HG03565 (cell line): ENCODE measurements around the gene RNF213.

Experiments used
- ATAC-seq: cut with Tn5 transposase; IDR thresholded peaks from one replicate; pipeline ENCODE4 v1.9.1; 2021; ENCODE audit warnings: mild to moderate bottlenecking, moderate library complexity; ENCODE audit not compliant: unreplicated experiment

Gene RNF213

DNA sequence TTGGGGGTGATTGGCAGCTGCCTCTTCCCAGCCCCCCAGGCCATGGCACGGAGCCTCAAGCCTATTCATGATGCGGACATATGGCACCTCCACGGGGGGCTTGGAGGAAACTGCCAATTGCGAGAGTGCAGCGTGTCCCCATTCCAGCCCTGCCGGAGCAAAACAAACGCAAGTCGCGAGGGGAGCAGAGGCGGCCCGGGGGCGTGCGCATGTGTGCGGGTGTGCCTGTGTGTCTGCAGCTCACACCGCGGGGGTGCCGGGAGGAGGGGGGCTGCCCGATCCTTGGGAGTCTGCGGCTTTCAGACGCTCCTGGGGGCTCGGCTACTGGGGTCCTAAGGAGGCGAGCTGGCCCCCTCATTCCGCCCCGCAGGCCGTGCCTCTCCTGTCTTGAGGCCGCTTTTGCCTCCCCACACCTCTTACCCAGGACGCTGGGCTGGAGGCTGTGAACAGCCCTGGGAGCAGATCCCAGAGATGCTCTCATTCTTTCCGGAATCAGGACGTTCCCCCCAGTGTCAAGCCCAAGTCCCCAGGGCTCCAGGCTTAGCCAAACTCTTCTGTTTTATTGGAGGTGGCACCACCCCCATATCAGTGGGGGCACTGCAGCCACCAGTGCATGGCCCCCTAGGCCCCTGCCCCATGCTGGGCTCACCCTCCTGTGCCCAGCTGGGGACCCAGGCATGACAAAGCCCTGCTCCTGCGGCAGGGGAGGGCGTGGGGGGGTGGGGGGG lies 183.4 kb downstream of the RNF213 start:
- no peak for ATAC-seq

DNA sequence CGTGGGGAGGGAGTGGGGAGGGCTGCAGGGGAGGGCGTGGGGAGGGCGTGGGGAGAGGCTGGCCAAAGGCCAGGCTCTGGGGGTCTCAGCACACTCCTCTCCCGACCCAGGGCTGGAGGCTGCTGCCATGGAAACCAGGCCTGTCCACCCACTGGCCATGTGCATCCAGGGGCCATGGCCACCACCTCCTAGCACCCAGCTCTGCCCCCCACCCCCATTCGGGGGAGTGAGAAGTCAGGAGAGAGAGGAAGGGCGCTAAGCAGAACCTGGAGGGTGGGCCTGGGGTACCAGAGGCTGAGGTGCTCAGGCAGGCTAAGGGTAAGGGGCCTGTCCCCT lies 184.0 kb downstream of the RNF213 start:
- no peak for ATAC-seq

DNA sequence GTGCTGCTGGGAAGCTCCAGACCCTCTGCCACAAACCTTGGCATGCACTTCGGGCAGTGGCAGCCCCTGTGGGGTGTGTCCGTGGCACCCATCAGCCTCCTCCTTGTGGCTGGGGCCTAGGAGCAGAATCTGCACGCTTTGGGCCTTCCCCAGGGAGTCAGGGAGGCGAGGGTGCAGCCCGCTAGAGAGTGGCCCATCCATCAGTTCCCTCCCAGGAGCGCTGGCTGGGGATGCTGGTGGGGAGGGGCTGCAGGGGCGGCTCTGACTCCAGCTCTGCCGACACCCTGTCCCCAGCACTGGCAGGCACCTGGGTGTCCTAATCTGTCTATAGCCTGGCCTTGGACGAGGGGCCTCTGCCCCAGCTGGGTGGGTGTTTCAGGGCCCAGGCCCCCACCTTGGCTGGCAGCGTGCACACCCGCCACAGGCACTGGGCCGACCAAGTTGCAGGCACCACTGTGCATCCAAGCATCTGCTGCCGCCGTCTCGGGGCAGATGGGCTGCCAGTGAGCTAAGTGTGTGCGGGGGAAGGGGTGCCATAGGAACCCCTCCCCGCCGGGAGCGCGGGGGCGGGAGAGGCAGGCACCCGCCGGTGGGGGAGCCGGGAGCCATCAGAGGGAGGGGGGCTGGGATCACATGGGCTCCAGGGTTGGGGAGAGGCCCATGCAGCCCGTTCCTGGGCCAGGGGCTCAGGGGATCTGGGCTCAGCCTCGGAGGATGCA lies 184.5 kb downstream of the RNF213 start:
- ATAC-seq: no peak

DNA sequence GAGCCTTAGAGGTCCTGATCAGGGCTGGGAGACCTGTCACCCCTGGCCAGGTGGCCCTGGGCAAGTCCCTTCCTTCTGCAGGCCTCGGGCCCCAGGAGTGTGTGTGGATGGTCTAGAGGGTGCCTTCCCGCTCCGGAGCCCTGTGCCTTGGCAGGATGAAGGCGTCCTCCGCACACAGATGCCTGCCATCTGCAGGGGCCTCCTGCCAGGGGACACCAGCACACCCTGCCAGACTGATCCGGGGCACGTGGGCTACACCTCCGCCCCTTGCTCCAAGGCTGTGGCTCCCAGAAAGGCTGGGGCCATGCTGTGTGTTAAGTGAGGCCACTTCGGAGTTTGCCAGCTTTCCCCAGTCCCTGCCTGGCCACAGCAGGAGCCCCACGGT lies 185.1 kb downstream of the RNF213 start:
- no peak for ATAC-seq

DNA sequence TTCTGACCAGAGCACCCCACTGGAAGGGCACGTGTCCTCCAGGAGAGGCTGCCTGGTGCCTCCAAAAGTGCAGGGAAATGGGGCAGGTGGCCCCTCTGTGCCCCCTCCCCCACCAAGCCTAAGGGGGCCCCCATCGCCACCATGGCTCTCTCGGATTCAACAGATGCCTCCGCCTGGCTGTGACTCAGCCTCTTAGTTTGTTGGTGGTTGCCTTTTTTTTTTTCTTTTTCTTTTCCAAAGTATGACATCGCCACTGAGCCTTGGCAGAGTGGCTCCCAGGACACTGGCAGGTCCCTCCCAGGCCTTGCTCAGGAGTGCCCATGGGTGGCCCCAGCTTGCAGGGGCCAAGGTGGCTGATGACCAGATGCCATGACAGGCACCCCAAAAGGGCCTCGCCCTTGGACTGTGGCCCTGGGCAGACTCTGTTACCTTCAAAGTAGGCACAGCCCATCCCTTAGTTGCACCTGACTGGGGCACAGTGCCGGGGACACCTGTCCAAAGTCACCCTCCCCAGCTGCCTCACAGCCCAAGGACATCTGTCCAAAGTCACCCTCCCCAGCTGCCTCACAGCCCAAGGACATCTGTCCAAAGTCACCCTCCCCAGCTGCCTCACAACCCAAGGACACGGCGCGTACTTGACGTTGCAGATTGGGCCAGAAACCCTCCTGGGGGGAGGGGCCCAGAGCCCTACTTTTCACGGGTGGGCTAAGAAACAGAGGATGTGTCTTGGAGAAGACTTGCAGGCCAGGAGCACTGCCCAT lies 186.2 kb downstream of the RNF213 start:
- no peak for ATAC-seq

DNA sequence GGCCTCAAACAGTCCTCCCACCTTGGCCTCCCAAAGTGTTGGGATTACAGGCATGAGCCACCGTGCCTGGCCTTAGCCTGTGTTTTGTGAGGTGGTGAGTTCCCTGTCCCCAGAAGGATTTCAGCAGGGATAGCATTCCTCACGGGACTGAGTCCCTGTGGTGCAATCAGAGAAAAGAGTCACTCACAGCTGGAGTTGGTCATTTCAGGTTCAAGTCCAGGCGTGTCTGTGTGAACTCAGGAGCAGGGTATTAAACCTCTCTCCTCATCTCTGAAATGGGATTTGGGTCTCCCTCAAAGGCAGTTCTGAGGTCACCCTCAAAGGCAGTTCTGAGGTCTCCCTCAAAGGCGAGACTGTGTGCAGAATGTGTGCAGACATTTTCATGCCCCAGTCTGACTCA lies 187.1 kb downstream of the RNF213 start:
- ATAC-seq: no peak
